GM10266 (cell line): ENCODE results near the gene HLA-DRB5.
"Not testable (repeated sequence)": the region's sequence is repeated elsewhere in the genome, so short reads cannot be mapped to it uniquely, and the experiment has no call there.

Experiments used
- DNase-seq: peaks from one replicate; pipeline ENCODE4 v3.0.0; 2012; ENCODE audit errors: extremely low spot score
- CTCF ChIP-seq: IDR thresholded peaks from 2 replicates; pipeline ENCODE4 v1.5.1; 2012; ENCODE audit warnings: mild to moderate bottlenecking, low read depth; ENCODE audit not compliant: control insufficient read depth, insufficient read depth; ENCODE audit errors: missing control alignments

The HLA-DRB5 gene

DNA sequence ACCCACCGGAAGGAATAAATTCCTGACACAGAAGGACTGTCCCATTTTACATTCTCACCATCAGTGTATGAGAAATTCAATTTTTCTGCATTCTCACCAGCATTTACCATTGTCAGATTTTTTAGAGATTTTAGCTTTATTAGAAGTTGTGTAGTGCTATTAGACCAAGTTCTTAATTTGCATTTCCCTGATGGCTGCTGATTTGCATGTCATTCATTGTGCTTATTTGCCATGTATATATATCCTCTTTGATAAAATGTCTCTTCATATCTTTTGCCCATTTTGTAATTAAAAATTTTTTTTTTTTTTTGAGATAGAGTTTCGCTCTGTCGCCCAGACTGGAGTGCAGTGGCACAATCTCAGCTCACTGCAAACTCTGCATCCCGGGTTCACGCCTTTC is 9.8 kb upstream of the HLA-DRB5 start:
- no peak for DNase-seq
- no peak for TF ChIP-seq CTCF

DNA sequence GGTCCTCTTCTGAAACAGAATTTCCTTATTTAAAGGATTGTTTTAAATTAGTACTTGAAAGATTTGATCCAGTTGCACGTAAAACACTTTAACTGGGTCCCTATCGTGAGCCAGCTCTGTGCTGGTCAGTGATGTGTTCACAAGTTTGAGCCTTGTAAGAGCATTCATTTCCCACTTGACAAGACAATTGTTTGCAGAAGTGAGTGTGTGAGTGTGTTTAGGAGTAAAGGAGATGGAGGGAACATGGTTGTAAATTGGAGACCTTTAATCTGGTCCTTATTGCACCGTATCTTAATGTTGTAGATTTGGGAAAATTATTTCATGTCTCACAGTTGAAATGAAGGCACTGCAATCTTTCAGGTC is 325 bp upstream of the HLA-DRB5 start:
- not testable (repeated sequence) for DNase-seq

- no peak for DNase-seq
- TF ChIP-seq CTCF, result no peak
Observed at GRCh38 chr6:32522302-32523047, 7.6 kb downstream of the HLA-DRB5 start.

- DNase-seq, result no peak
- TF ChIP-seq CTCF, result no peak
Observed at GRCh38 chr6:32519910-32520258, 10.2 kb downstream of the HLA-DRB5 start.

DNA sequence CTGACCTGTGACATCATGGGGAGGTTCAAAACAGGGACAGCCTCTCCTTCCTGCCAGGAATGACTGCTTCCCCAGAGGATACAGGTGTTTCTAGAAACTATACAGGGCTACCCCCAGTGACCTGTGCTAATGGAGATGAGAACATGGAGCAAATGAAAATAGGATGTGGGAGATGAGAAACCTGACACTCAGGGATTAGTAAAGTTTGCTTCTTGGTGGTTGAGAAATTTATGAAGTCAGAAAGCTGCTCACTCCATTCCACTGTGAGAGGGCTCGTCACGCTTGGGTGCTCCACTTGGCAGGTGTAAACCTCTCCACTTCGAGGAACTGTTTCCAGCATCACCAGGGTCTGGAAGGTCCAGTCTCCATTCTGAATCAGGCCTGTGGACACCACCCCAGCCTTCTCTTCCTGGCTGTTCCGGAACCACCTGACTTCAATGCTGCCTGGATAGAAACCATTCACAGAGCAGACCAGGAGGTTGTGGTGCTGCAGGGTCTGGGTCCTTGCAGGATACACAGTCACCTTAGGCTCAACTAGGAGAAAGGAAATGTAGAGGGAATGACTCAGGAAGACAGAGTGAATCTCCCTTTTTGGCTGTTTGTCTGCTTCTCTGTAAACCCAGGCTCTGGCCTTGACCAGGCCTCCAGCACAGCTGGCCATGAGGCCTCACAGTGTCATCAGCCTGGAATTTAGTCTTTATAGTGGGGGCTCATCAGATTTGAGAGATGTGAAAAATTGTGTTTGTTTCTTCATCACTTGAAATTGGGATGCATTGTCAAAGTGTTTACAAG is 10.8 kb downstream of the HLA-DRB5 start:
- DNase-seq, result no peak
- TF ChIP-seq CTCF, result no peak

- no peak for TF ChIP-seq CTCF
- DNase-seq, result no peak
Observed at GRCh38 chr6:32517654-32518445, 12.2 kb downstream of the HLA-DRB5 start.

DNA sequence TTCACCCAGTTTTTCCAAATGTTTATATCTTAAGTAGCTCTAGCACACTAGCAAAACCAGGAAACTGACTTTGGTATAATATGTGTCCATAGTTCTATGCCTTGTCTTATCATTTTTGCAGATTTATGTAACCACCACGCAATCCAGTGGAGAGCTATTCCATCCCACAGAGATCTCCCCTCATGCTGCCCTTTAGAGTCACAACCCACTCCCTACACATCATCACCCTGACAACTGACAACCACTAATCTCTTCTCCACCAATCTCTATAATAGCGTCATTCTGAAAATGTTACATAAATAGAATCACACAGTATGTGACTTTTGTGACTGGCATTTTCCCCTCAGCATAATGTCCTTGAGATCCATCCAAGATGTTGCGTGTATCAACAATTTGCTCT is 29.1 kb downstream of the HLA-DRB5 start:
- no peak for TF ChIP-seq CTCF
- no peak for DNase-seq
